Mesendoderm (in vitro differentiated cells): ENCODE measurements around the gene CGNL1. TPM values are rescaled to one million over a fixed set of nuclear protein-coding genes. Genes with fewer than 3 reads are reported as not detected.
A peak's percentile ranks its signal among the peaks of the same experiment; 100 is the strongest.

Source experiments
- DNase-seq: peaks from one replicate; pipeline ENCODE4 v3.0.0; 2013
- H2AK5ac ChIP-seq: 2 replicates; pipeline ENCODE4 v1.6.1; 2013; ENCODE audit warnings: low read length, inconsistent platforms
- H2BK120ac ChIP-seq: 2 replicates; pipeline ENCODE4 v1.6.1; 2013; ENCODE audit warnings: low read depth, mild to moderate bottlenecking, low read length, moderate library complexity, mixed read lengths
- H2BK15ac ChIP-seq: replicated peaks from 2 replicates; pipeline ENCODE4 v1.6.1; 2013; ENCODE audit warnings: low read depth, mild to moderate bottlenecking, moderate library complexity
- H2BK5ac ChIP-seq: 2 replicates; pipeline ENCODE4 v1.6.1; 2013; ENCODE audit warnings: low read length, inconsistent platforms
- H3K18ac ChIP-seq: 2 replicates; pipeline ENCODE4 v1.6.1; 2013; ENCODE audit warnings: mild to moderate bottlenecking, low read length, mixed read lengths
- H3K23ac ChIP-seq: one replicate; pipeline ENCODE4 v1.6.1; 2013; ENCODE audit warnings: low read length
- H3K27ac ChIP-seq: 2 replicates; pipeline ENCODE4 v1.5.1; 2013; ENCODE audit warnings: low read depth, mild to moderate bottlenecking, inconsistent platforms, low read length, moderate library complexity
- H3K27me3 ChIP-seq: 2 replicates; pipeline ENCODE4 v1.6.1; 2013; ENCODE audit warnings: low read length, control low read depth, mild to moderate bottlenecking, inconsistent platforms; ENCODE audit not compliant: insufficient read depth, poor library complexity
- H3K36me3 ChIP-seq: 2 replicates; pipeline ENCODE4 v1.6.1; 2013; ENCODE audit warnings: low read length, inconsistent platforms; ENCODE audit not compliant: control insufficient read depth, insufficient read depth
- H3K4ac ChIP-seq: one replicate; pipeline ENCODE4 v1.6.1; 2013; ENCODE audit warnings: low read depth, mild to moderate bottlenecking, low read length, moderate library complexity
- H3K4me1 ChIP-seq: 2 replicates; pipeline ENCODE4 v1.6.1; 2013; ENCODE audit warnings: low read depth, low read length, inconsistent platforms; ENCODE audit not compliant: control insufficient read depth
- H3K4me2 ChIP-seq: 2 replicates; pipeline ENCODE4 v1.6.1; 2013; ENCODE audit warnings: low read length
- H3K4me3 ChIP-seq: 2 replicates; pipeline ENCODE4 v1.5.1; 2013; ENCODE audit warnings: mild to moderate bottlenecking, low read length
- H3K56ac ChIP-seq: one replicate; pipeline ENCODE4 v1.6.1; 2013; ENCODE audit warnings: low read length
- H3K79me1 ChIP-seq: 2 replicates; pipeline ENCODE4 v1.6.1; 2013; ENCODE audit warnings: low read length, inconsistent platforms
- H3K79me2 ChIP-seq: 2 replicates; pipeline ENCODE4 v1.6.1; 2013; ENCODE audit warnings: mild to moderate bottlenecking, low read length; ENCODE audit not compliant: control insufficient read depth, insufficient read depth
- H3K9ac ChIP-seq: 2 replicates; pipeline ENCODE4 v1.6.1; 2013; ENCODE audit warnings: low read length, inconsistent platforms
- H4K5ac ChIP-seq: one replicate; pipeline ENCODE4 v1.6.1; 2013; ENCODE audit warnings: low read length
- H4K8ac ChIP-seq: one replicate; pipeline ENCODE4 v1.6.1; 2013; ENCODE audit warnings: low read depth, mild to moderate bottlenecking, control low read depth, low read length, moderate library complexity
- WGBS: extraction: QIAGEN DNeasy Blood & Tissue Kit; methylation state at CpG from one replicate; pipeline ENCODE4 v1.1.7; 2013; ENCODE audit warnings: low lambda C conversion rate, missing lambda C conversion rate; ENCODE audit not compliant: insufficient coverage; ENCODE audit errors: extremely low coverage; 5-methylcytosine and 5-hydroxymethylcytosine counted together
- polyA plus RNA-seq, 2 experiments: library from polyadenylated mRNA; stranded (reverse); fragments of 200-250 nt; gene quantifications; one replicate each; pipeline ENCODE4 v1.2.3, GENCODE V29; 2013

Gene CGNL1
- 8.1 TPM for polyA plus RNA-seq (2013, experiment 1 of 2)
- 8.8 TPM for polyA plus RNA-seq (2013, experiment 2 of 2)

GRCh38 chr15:57375827-57376695, at the start of gene CGNL1:
Gene CGNL1 (plus strand): TSS chr15:57376505. CDS start chr15:57438000, 61,495 bp downstream.
- peak; percentile 67 for DNase-seq

DNA sequence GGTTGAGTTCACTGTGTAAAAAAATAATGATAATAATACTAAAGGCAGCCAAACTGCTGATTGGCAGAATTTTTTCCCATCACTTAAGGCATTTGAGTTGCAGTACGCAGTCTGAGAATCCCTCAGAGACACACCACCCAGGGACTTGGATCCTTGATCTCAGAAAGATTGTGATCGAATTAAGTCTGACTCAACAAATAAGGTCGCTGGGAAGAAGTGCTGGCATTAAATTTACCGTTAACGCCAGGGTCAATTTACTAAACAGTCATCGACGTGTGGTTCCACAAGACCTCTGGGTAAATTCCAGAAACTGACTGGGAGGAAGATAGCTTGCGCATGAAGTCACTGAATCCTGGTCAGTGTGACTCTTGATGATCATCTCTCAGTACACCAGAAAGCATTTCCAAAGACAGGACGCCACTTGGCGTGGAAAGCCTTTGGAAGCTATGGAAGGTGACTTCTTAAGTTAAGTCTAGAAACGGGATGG, 48.3 kb upstream of the CGNL1 start:
- no peak overlapping the region for H2BK15ac ChIP-seq
- no peak overlapping the region for H3K4me3 ChIP-seq
- no peak overlapping the region for H3K27ac ChIP-seq
- DNase-seq: peak; percentile 58
- no peak overlapping the region for H2BK5ac ChIP-seq
- no peak overlapping the region for H3K4me2 ChIP-seq
- H2BK120ac ChIP-seq: no peak overlapping the region
- H3K4ac ChIP-seq: no peak overlapping the region
- whole genome bisulfite sequencing: no CpG with 5 or more reads among the region's 11 CpGs
- H2AK5ac ChIP-seq: peak overlapping the region; percentile 52
- H3K79me2 ChIP-seq: no peaks in the 10 kb centered on the region
- no peak overlapping the region for H3K23ac ChIP-seq
- H3K56ac ChIP-seq: peak overlapping the region; percentile 19
- no peak overlapping the region for H3K9ac ChIP-seq
- no peaks in the 10 kb centered on the region for H3K79me1 ChIP-seq
- H3K18ac ChIP-seq: no peak overlapping the region
- no peaks in the 10 kb centered on the region for H3K36me3 ChIP-seq
- H4K5ac ChIP-seq: no peak overlapping the region
- H3K27me3 ChIP-seq: no peaks in the 10 kb centered on the region
- H4K8ac ChIP-seq: no peak overlapping the region
- H3K4me1 ChIP-seq: peaks cover 5% of the 10 kb centered on the region

More at GRCh38 chr15:57375827-57376695, at the start of gene CGNL1:
- Histone ChIP-seq H3K23ac (peak within 1 kb of the TSS; percentile 52), H4K8ac (no peak within 1 kb of the TSS), H2BK120ac (peak within 1 kb of the TSS; percentile 30), H2AK5ac (no peak within 1 kb of the TSS), H3K18ac (peak within 1 kb of the TSS; percentile 94), H3K27ac (peak within 1 kb of the TSS; percentile 28), H3K4me2 (peak within 1 kb of the TSS; percentile 86), H3K4me3 (peak within 1 kb of the TSS; percentile 69), H3K79me2 (peaks cover 5% of the 10 kb centered on the region), H3K56ac (peak within 1 kb of the TSS; percentile 89), H3K4ac (peak within 1 kb of the TSS; percentile 41), H3K36me3 (no peaks in the 10 kb centered on the region), H3K79me1 (peaks cover 7% of the 10 kb centered on the region), H3K4me1 (peaks cover 7% of the 10 kb centered on the region), H2BK15ac (no peak within 1 kb of the TSS), H2BK5ac (no peak within 1 kb of the TSS), H3K27me3 (no peaks in the 10 kb centered on the region), H3K9ac (peak within 1 kb of the TSS; percentile 82), H4K5ac (no peak within 1 kb of the TSS)
- WGBS: no CpG with 5 or more reads among the region's 76 CpGs

DNA sequence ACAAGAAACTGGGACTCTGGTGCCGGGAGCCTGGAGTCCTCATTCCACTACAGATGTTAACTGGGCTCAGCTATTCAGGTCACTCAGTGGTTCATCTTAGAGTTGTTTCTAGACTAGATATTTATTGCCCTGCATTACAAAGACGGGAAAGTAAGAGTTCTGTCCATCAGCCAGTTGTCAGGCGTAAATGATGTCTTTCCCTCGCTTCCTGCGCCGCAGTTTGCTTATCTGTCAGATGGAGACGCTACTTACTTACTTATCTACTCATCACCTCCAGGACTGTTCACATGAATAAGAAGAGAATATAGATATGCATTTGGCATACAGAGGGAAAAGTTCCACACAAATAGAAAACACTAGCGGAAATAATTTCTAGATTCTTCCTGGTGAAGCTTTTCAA, 47.8 kb upstream of the CGNL1 start:
- no peak overlapping the region for H2BK5ac ChIP-seq
- WGBS: no CpG with 5 or more reads among the region's 8 CpGs
- H3K18ac ChIP-seq: no peak overlapping the region
- H3K4me1 ChIP-seq: peaks cover 3% of the 10 kb centered on the region
- no peak overlapping the region for H2BK15ac ChIP-seq
- H2BK120ac ChIP-seq: no peak overlapping the region
- H4K5ac ChIP-seq: no peak overlapping the region
- no peaks in the 10 kb centered on the region for H3K79me1 ChIP-seq
- H3K4ac ChIP-seq: no peak overlapping the region
- no peak for DNase-seq
- no peaks in the 10 kb centered on the region for H3K79me2 ChIP-seq
- H3K9ac ChIP-seq: no peak overlapping the region
- H3K4me3 ChIP-seq: no peak overlapping the region
- no peak overlapping the region for H3K27ac ChIP-seq
- H4K8ac ChIP-seq: no peak overlapping the region
- no peaks in the 10 kb centered on the region for H3K27me3 ChIP-seq
- H2AK5ac ChIP-seq: no peak overlapping the region
- no peak overlapping the region for H3K23ac ChIP-seq
- peak overlapping the region; percentile 19 for H3K56ac ChIP-seq
- no peak overlapping the region for H3K4me2 ChIP-seq
- no peaks in the 10 kb centered on the region for H3K36me3 ChIP-seq

DNA sequence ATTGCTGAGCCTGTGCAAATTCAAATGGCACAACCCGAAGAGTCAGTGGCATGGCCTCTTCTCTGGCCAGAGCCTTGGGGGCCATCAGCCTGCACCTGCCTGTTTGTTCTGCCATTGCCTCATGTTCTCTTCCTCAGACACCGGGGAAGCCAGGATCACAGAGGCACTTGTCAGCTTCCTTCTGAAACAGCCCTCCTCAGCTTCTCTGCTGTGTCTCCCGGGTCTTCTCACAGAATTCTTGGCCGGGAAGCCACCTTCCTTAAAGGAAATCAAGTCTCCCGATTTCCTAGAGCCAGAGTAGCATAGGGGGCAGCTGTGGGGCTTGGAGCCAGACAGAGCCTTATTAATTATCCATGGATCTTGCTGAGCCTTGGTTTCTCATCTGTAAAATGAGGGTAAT, 47.4 kb upstream of the CGNL1 start:
- no peaks in the 10 kb centered on the region for H3K27me3 ChIP-seq
- H4K5ac ChIP-seq: no peak overlapping the region
- H3K4me2 ChIP-seq: no peak overlapping the region
- no peaks in the 10 kb centered on the region for H3K4me1 ChIP-seq
- H3K79me1 ChIP-seq: no peaks in the 10 kb centered on the region
- no peak overlapping the region for H2BK120ac ChIP-seq
- H3K23ac ChIP-seq: no peak overlapping the region
- no peak overlapping the region for H2BK15ac ChIP-seq
- no peak overlapping the region for H3K56ac ChIP-seq
- no peak overlapping the region for H3K4ac ChIP-seq
- H2AK5ac ChIP-seq: no peak overlapping the region
- H3K36me3 ChIP-seq: no peaks in the 10 kb centered on the region
- H3K4me3 ChIP-seq: no peak overlapping the region
- no peak overlapping the region for H2BK5ac ChIP-seq
- no peak overlapping the region for H3K9ac ChIP-seq
- H3K27ac ChIP-seq: no peak overlapping the region
- H3K79me2 ChIP-seq: no peaks in the 10 kb centered on the region
- no peak overlapping the region for H3K18ac ChIP-seq
- WGBS: no CpG with 5 or more reads among the region's 5 CpGs
- no peak overlapping the region for H4K8ac ChIP-seq
- no peak for DNase-seq

- no CpG with 5 or more reads among the region's 13 CpGs for WGBS
- no peak overlapping the region for H2BK5ac ChIP-seq
- no peak overlapping the region for H4K5ac ChIP-seq
- no peak overlapping the region for H3K4me2 ChIP-seq
- H3K9ac ChIP-seq: no peak overlapping the region
- no peak overlapping the region for H2BK120ac ChIP-seq
- no peaks in the 10 kb centered on the region for H3K4me1 ChIP-seq
- H2BK15ac ChIP-seq: no peak overlapping the region
- H3K18ac ChIP-seq: no peak overlapping the region
- H3K27ac ChIP-seq: no peak overlapping the region
- H3K4me3 ChIP-seq: no peak overlapping the region
- H3K56ac ChIP-seq: no peak overlapping the region
- H3K4ac ChIP-seq: no peak overlapping the region
- H3K79me2 ChIP-seq: no peaks in the 10 kb centered on the region
- no peaks in the 10 kb centered on the region for H3K79me1 ChIP-seq
- no peak overlapping the region for H3K23ac ChIP-seq
- H3K36me3 ChIP-seq: no peaks in the 10 kb centered on the region
- no peak overlapping the region for H2AK5ac ChIP-seq
- no peaks in the 10 kb centered on the region for H3K27me3 ChIP-seq
- no peak for DNase-seq
- H4K8ac ChIP-seq: no peak overlapping the region
Observed at GRCh38 chr15:57329582-57330367, 46.5 kb upstream of the CGNL1 start.
